Thyroid gland (tissue), 4 donors: ENCODE results near the gene ASAP2. TPM values are rescaled to one million over a fixed set of nuclear protein-coding genes. Genes with fewer than 3 reads are reported as not detected.

ENCODE experiments used
- DNase-seq, 2 donors: peaks; one replicate each; pipeline ENCODE4 v3.0.0-alpha.2; 2019
- H3K27ac ChIP-seq, 3 donors: fragments of 200-600 bp; sonication (generic); 1 replicate in 2 of 3; 2 replicates in 1 of 3; pipeline ENCODE4 v1.5.1; 2016 to 2019; ENCODE audit warnings: mild to moderate bottlenecking in 1 of 3, moderate library complexity in 1 of 3
- H3K27me3 ChIP-seq: fragments of 200-600 bp; sonication (generic); one replicate; pipeline ENCODE4 v1.5.1; 2019
- H3K36me3 ChIP-seq, 2 donors: fragments of 200-600 bp; sonication (generic); one replicate each; pipeline ENCODE4 v1.5.1; 2016 to 2019
- H3K4me1 ChIP-seq, 2 donors: fragments of 200-600 bp; sonication (generic); one replicate each; pipeline ENCODE4 v1.5.1; 2017 to 2019
- H3K4me3 ChIP-seq, 3 donors: fragments of 200-600 bp; sonication (generic); replicated peaks in 1 of 3; 1 replicate in 2 of 3; 2 replicates in 1 of 3; pipeline ENCODE4 v1.5.1; 2016; ENCODE audit warnings: mild to moderate bottlenecking in 1 of 3
- H3K9me3 ChIP-seq: fragments of 200-600 bp; sonication (generic); one replicate; pipeline ENCODE4 v1.5.1; 2017
- POLR2A ChIP-seq, 2 donors: fragments of 450-650 bp; IDR thresholded peaks; one replicate each; pipeline ENCODE4 v1.6.1; 2017; ENCODE audit warnings: antibody characterized with exemption in 2 of 2, mild to moderate bottlenecking in 2 of 2, moderate library complexity in 1 of 2
- WGBS, 2 donors: methylation state at CpG; one replicate each; pipeline ENCODE4 v1.1.5; 2017; 5-methylcytosine and 5-hydroxymethylcytosine counted together
- intact Hi-C: fragments of 100-400 bp; cut with DNase I; formaldehyde crosslinking; loops from one replicate; pipeline ENCODE4 v1.15.1; 2023
- total RNA-seq, 4 donors: library from RNA; depleted of rRNA; stranded (reverse); fragments of >200 nt; gene quantifications; one replicate each; pipeline ENCODE4 v1.2.3, GENCODE V29; 2016
- TF ChIP-seq, protein P1 (sequence below), 6 experiments: fragments of 200-600 bp in 3 of 6; fragments of 450-650 bp in 3 of 6; sonication (generic) in 3 of 6; IDR thresholded peaks; one replicate each; pipeline ENCODE4 v1.5.1; 2016 to 2019; ENCODE audit warnings: antibody characterized with exemption in 6 of 6, mild to moderate bottlenecking in 2 of 6, inconsistent platforms in 1 of 6, moderate library complexity in 1 of 6

The ASAP2 gene
- total RNA-seq, 4 donors from 2014 or later: 40.3 to 55.3 (median 47.3) TPM

DNA sequence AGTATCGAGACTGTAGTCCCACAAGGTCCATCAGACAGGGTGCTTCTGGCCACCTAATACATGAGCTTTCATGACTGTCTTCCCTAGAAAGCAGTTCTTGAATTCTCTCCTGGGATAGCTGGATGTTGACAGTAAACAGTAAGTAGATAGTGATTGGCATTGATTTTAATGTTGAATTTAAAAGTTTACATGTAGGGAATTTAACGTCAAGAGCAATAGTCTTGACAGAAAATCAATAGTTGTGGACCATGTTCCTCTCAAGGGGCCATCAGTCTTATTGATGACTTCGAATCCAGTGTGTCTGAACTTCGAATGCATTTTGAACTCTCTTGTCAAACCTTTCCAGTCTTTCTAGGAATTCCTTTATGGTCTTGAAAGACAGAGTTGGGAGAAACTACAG, 152.9 kb downstream of the ASAP2 start:
- H3K4me1 ChIP-seq: peaks cover 0 to 14% of the 10 kb centered on the region in 2 donors
- H3K36me3 ChIP-seq: peaks cover 6 to 15% of the 10 kb centered on the region in 2 donors
- WGBS, 2 donors: 94 to 96% methylated on average over 4 of the region's 4 CpGs
- H3K4me3 ChIP-seq: no peak overlapping the region
- intact Hi-C loops: no loop called here
- no peaks in the 10 kb centered on the region for H3K27me3 ChIP-seq
- no peaks in the 10 kb centered on the region for H3K9me3 ChIP-seq
- TF ChIP-seq, protein P1, sequence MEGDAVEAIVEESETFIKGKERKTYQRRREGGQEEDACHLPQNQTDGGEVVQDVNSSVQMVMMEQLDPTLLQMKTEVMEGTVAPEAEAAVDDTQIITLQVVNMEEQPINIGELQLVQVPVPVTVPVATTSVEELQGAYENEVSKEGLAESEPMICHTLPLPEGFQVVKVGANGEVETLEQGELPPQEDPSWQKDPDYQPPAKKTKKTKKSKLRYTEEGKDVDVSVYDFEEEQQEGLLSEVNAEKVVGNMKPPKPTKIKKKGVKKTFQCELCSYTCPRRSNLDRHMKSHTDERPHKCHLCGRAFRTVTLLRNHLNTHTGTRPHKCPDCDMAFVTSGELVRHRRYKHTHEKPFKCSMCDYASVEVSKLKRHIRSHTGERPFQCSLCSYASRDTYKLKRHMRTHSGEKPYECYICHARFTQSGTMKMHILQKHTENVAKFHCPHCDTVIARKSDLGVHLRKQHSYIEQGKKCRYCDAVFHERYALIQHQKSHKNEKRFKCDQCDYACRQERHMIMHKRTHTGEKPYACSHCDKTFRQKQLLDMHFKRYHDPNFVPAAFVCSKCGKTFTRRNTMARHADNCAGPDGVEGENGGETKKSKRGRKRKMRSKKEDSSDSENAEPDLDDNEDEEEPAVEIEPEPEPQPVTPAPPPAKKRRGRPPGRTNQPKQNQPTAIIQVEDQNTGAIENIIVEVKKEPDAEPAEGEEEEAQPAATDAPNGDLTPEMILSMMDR (IDR thresholded peaks at IDR 0.05): no peak
- TF ChIP-seq POLR2A (IDR thresholded peaks at IDR 0.05): no peak
- no peak overlapping the region for H3K27ac ChIP-seq
- no peak for DNase-seq

DNA sequence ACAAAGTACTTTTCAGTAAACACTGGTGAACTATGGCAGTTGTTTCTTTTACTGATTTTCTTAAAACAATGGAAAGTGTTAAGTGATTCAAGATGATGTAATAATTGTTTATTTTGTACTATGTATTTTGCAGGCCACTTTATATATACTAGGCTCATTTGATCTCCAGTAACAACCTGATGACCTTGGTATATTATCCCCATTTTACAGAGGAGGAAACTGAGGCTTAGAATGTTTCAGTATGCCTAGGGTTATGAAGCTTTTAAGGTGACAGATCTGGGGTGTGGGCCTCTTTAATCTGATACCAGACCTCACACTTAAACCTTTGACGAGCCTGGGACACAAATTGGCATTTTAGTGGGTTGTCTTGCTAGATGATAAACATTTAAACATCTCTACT, 153.5 kb downstream of the ASAP2 start:
- no peak for DNase-seq

DNA sequence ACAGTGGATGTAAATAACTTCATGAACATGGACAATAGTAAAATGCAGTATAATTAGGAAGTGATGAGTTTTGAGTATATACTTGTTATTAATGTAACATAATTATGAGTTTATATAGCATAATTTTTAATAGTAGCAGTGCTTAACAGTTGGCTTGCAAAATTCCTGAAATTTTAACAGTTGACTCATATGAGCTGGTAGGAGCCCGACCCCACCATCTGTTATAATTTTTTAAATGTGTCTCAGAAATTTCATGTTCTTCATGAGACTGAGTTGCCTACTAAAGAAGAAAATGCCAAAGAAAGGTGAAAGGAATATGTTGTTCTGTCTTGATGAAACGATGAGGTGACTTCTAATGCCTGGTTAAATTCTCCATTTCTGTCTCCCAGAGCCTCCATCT, 154.1 kb downstream of the ASAP2 start:
- Histone ChIP-seq H3K4me3 (no peak overlapping the region), H3K27ac (no peak overlapping the region), H3K9me3 (no peaks in the 10 kb centered on the region), H3K4me1 (peaks cover 0 to 14% of the 10 kb centered on the region in 2 donors), H3K27me3 (no peaks in the 10 kb centered on the region), H3K36me3 (peaks cover 11 to 15% of the 10 kb centered on the region in 2 donors)
- DNase-seq: no peak
- no peak for TF ChIP-seq POLR2A (IDR thresholded peaks at IDR 0.05)
- TF ChIP-seq, protein P1 (IDR thresholded peaks at IDR 0.05): no peak
- intact Hi-C loops: no loop called here
- WGBS, 2 donors: 90 to 94% methylated on average over 2 of the region's 2 CpGs

More for the DNA sequence above, 153.5 kb downstream of the ASAP2 start:
- WGBS, 2 donors: 93 to 100% methylated on average over 1 of the region's 1 CpG
- Histone ChIP-seq H3K9me3 (no peaks in the 10 kb centered on the region), H3K4me3 (no peak overlapping the region), H3K27ac (no peak overlapping the region), H3K4me1 (peaks cover 0 to 14% of the 10 kb centered on the region in 2 donors), H3K27me3 (no peaks in the 10 kb centered on the region), H3K36me3 (peaks cover 6 to 15% of the 10 kb centered on the region in 2 donors)
- no peak for TF ChIP-seq POLR2A (IDR thresholded peaks at IDR 0.05)
- TF ChIP-seq, protein P1 (IDR thresholded peaks at IDR 0.05): no peak
- intact Hi-C loops: no loop called here

DNA sequence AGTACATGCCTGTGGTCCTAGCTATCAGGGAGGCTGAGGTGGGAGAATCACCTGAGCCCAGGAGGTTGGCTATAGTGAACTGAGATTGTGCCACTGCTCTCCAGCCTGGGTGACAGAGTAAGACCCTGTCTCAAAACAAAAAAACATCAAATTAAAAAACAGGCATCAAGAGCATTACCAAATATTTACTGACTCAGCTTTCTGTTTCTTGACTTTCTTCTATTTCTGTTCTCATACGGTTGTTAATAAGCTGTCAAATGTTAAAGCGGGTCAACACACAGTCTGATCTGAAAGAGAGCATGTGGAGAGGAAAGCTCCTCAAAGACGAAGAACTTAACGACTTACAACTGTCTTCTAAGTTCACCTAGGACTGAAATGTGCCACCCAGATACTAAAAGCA, 157.8 kb downstream of the ASAP2 start:
- TF ChIP-seq, protein P1 (IDR thresholded peaks at IDR 0.05): no peak
- no peak for TF ChIP-seq POLR2A (IDR thresholded peaks at IDR 0.05)
- Histone ChIP-seq H3K9me3 (no peaks in the 10 kb centered on the region), H3K27me3 (no peaks in the 10 kb centered on the region), H3K4me1 (no peaks in the 10 kb centered on the region), H3K27ac (no peak overlapping the region), H3K36me3 (peaks cover 30 to 35% of the 10 kb centered on the region in 2 donors), H3K4me3 (no peak overlapping the region)
- intact Hi-C loops: no loop called here
- no peak for DNase-seq
- WGBS, 2 donors: 85 to 93% methylated on average over 4 of the region's 4 CpGs

DNA sequence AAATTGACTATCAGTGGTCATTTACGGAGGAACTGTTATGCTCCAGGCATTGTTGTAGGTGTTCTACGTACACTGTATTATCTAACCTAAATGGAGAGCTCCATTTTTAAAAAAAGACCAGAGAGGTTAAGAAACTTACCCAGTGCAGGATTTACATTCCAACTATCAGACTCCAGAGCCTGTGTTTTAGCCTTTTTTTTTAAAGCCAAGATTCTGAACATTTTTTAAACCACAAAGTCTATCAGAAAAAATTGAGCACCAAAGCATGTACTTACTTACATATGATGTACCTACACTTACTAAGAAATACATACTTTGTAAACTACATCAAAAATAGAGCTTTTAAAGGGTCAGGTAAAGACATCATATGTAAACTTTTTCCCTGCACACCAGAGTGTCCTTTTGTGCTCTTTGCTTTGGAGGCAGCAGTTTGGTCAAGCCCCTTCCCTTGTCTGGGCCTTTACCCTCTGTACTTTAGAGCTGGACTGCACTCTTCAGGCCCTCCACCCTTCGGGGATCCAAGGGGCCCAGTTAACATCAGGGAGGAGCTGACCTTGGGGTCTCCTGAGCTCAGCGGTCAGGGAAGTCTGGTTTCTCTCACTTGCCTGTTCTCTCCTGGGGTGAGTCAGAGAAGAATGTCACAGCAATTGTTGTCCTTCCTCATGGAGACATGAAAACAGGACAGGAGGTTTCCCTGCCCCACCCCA, 158.3 kb downstream of the ASAP2 start:
- TF ChIP-seq, protein P1 (IDR thresholded peaks at IDR 0.05): no peak
- TF ChIP-seq POLR2A (IDR thresholded peaks at IDR 0.05): no peak
- WGBS, 2 donors: 52 to 80% methylated on average over 4 of the region's 4 CpGs
- Histone ChIP-seq H3K4me1 (no peaks in the 10 kb centered on the region), H3K36me3 (peaks cover 33 to 35% of the 10 kb centered on the region in 2 donors), H3K4me3 (no peak overlapping the region), H3K27me3 (no peaks in the 10 kb centered on the region), H3K27ac (peak overlapping the region in 1 of 3 donors; percentile 18), H3K9me3 (no peaks in the 10 kb centered on the region)
- DNase-seq: no peak
- intact Hi-C loops: no loop called here
